ENCODE measurements around the gene NDUFS7. TPM values are rescaled to one million over a fixed set of nuclear protein-coding genes. Genes with fewer than 3 reads are reported as not detected.

NDUFS7 gene
- total RNA-seq = 100 to 1,000 TPM; 102 to 286 (median 150) TPM
- polyA plus RNA-seq = 100 to 1,000 TPM in 2 of 3 donors, 1 to 10 TPM in 1; 4.7 to 267 (median 134) TPM
- long read RNA-seq, donor 1, transcript NDUFS7-217 (1 exons, 3,743 nt) = minor isoform, 5 of 94 reads
- long read RNA-seq, donor 1, transcript NDUFS7-201 (8 exons, 1,039 nt) = major isoform, 68 of 94 reads
- long read RNA-seq, donor 1, partial matches to known transcripts = 20 of 94 reads
- long read RNA-seq, donor 1, other reads (novel, unspliced or antisense) = 0 of 94 reads
- long read RNA-seq, donor 2, transcript NDUFS7-217 (1 exons, 3,743 nt) = minor isoform, 5 of 75 reads
- long read RNA-seq, donor 2, transcript NDUFS7-201 (8 exons, 1,039 nt) = major isoform, 53 of 75 reads
- long read RNA-seq, donor 2, partial matches to known transcripts = 15 of 75 reads
- long read RNA-seq, donor 2, other reads (novel, unspliced or antisense) = 0 of 75 reads
- long read RNA-seq, donor 3, transcript NDUFS7-201 (8 exons, 1,039 nt) = major isoform, 48 of 55 reads
- long read RNA-seq, donor 3, partial matches to known transcripts = 5 of 55 reads
- long read RNA-seq, donor 3, other reads (novel, unspliced or antisense) = 0 of 55 reads
- long read RNA-seq, donor 4, transcript NDUFS7-201 (8 exons, 1,039 nt) = major isoform, 231 of 253 reads
- long read RNA-seq, donor 4, partial matches to known transcripts = 14 of 253 reads
- long read RNA-seq, donor 4, other reads (novel, unspliced or antisense) = 4 of 253 reads
- long read RNA-seq, donor 5, transcript NDUFS7-202 (7 exons, 2,818 nt) = minor isoform, 12 of 315 reads
- long read RNA-seq, donor 5, transcript NDUFS7-201 (8 exons, 1,039 nt) = major isoform, 256 of 315 reads
- long read RNA-seq, donor 5, partial matches to known transcripts = 28 of 315 reads
- long read RNA-seq, donor 5, other reads (novel, unspliced or antisense) = 14 of 315 reads
- long read RNA-seq, donor 6, transcript NDUFS7-201 (8 exons, 1,039 nt) = major isoform, 186 of 221 reads
- long read RNA-seq, donor 6, partial matches to known transcripts = 24 of 221 reads
- long read RNA-seq, donor 6, other reads (novel, unspliced or antisense) = 5 of 221 reads
- long read RNA-seq, donor 7, transcript NDUFS7-201 (8 exons, 1,039 nt) = major isoform, 29 of 42 reads
- long read RNA-seq, donor 7, transcript NDUFS7-217 (1 exons, 3,743 nt) = minor isoform, 5 of 42 reads
- long read RNA-seq, donor 7, partial matches to known transcripts = 5 of 42 reads
- long read RNA-seq, donor 7, other reads (novel, unspliced or antisense) = 0 of 42 reads
- long read RNA-seq, donor 8, transcript NDUFS7-201 (8 exons, 1,039 nt) = major isoform, 65 of 86 reads
- long read RNA-seq, donor 8, partial matches to known transcripts = 12 of 86 reads
- long read RNA-seq, donor 8, other reads (novel, unspliced or antisense) = 5 of 86 reads
- long read RNA-seq, donor 9, transcript NDUFS7-201 (8 exons, 1,039 nt) = major isoform, 52 of 63 reads
- long read RNA-seq, donor 9, partial matches to known transcripts = 5 of 63 reads
- long read RNA-seq, donor 9, other reads (novel, unspliced or antisense) = 0 of 63 reads
- long read RNA-seq, donor 10, transcript NDUFS7-201 (8 exons, 1,039 nt) = major isoform, 49 of 67 reads
- long read RNA-seq, donor 10, partial matches to known transcripts = 10 of 67 reads
- long read RNA-seq, donor 10, other reads (novel, unspliced or antisense) = 0 of 67 reads

DNA sequence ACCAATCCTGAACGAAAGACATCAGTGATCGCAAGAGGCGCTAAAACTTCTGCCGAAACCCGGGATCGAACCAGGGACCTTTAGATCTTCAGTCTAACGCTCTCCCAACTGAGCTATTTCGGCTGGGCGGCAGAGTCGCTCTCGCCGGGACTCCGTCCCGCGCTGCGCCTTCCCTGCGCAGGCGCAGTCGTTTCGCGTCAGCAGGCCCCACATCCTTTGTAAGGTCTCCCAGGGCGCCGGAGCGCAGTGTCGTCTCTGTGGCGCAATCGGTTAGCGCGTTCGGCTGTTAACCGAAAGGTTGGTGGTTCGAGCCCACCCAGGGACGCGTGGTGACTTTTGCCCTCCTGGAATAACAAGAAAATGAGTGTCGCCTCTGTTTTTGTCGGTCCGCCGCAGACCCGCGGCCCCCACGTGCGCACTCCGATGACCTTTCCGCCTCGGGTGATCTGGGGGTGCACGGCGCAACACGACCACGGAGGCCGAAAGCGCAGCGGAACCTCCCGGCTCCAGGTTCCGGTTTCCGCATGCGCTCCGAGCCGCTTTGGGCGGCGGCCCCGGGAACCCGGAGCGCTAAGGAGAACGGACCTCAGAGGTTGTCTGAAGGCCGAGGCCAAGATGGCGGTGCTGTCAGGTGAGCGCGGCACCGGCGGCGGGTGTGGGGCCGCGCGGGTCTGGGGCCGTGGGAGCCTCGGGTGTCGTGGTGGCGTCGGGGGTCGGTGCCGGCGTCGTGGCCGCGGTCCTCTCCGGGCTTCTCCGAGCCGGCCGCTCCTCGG lies at the start of gene NDUFS7:
TSS of gene NDUFS7 (plus strand) at position 596 of the 773 bp plus-strand sequence. CDS start at position 616, 20 bp downstream.
- Histone ChIP-seq H3K9me3 (replicated peaks in 1 of 3) (no peaks in the 10 kb centered on the region), H3K36me3 (replicated peaks in 1 of 2) (peaks cover 0 to 6% of the 10 kb centered on the region in 2 donors), H3K4me3 (peak within 1 kb of the TSS; percentile 12 to 87 (median 84)), H3K27me3 (no peaks in the 10 kb centered on the region), H3K4me1 (replicated peaks in 1 of 2) (peaks cover 28 to 35% of the 10 kb centered on the region in 2 donors), H3K27ac (peak within 1 kb of the TSS; percentile 67 to 91 (median 80))
- WGBS, 4 donors = 0 to 1% (median 0%) methylated on average over 37 to 90 of the region's 90 CpGs
- peak; percentile 90 to 95 (median 90) for DNase-seq
- intact Hi-C loops (cut with DNase I) = loop anchor here in 1 of 2 donors (10.0 kb wide), 1 partner anchor 99 kb away; the partner anchor contains the start of gene EFNA2
- TF ChIP-seq POLR2A (IDR thresholded peaks at IDR 0.05) = peak; percentile 32 to 45
- TF ChIP-seq, protein P1, sequence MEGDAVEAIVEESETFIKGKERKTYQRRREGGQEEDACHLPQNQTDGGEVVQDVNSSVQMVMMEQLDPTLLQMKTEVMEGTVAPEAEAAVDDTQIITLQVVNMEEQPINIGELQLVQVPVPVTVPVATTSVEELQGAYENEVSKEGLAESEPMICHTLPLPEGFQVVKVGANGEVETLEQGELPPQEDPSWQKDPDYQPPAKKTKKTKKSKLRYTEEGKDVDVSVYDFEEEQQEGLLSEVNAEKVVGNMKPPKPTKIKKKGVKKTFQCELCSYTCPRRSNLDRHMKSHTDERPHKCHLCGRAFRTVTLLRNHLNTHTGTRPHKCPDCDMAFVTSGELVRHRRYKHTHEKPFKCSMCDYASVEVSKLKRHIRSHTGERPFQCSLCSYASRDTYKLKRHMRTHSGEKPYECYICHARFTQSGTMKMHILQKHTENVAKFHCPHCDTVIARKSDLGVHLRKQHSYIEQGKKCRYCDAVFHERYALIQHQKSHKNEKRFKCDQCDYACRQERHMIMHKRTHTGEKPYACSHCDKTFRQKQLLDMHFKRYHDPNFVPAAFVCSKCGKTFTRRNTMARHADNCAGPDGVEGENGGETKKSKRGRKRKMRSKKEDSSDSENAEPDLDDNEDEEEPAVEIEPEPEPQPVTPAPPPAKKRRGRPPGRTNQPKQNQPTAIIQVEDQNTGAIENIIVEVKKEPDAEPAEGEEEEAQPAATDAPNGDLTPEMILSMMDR (IDR thresholded peaks at IDR 0.05) = peak in 4 of 6 experiments; percentile 43 to 67 (median 56)

DNA sequence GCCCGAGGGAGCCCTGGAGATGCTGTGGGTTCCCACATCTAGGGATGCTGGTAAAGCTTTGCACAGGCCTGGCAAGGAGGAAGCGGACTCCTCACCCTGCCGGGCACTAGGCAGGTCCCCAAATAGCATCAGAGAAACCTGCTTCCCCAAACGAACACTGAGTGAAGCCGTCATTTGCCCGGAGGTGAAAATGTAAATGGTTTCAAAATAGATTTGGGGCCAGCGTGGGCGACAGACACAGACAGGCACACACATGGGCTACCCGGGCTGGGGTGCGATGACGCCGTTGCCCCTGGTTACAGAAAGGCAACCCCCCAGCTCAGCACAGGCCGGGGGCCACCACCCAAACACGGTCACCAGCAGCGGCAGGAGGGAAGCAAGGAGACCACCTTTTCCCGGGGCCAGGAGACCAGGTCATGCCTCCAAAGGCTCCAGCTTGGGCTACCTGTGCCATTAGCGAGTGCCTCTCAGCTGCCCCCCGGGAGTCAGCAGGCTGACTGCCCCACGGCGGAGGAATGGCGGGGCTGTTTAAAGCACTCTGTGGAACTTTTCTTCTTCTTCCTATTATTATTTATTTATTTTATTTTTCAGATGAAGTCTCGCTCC lies 47.5 kb upstream of the NDUFS7 start:
- WGBS, 4 donors = 86 to 90% (median 87%) methylated on average over 18 to 22 of the region's 22 CpGs
- H3K27me3 ChIP-seq = no peaks in the 10 kb centered on the region
- H3K4me1 ChIP-seq (replicated peaks in 1 of 2) = no peaks in the 10 kb centered on the region
- DNase-seq = no peak
- H3K27ac ChIP-seq = no peak overlapping the region
- TF ChIP-seq, protein P1 (IDR thresholded peaks at IDR 0.05) = no peak
- TF ChIP-seq POLR2A (IDR thresholded peaks at IDR 0.05) = no peak
- intact Hi-C loops (cut with DNase I) = no loop called here
- H3K9me3 ChIP-seq (replicated peaks in 1 of 3) = no peaks in the 10 kb centered on the region
- no peak overlapping the region for H3K4me3 ChIP-seq
- no peaks in the 10 kb centered on the region for H3K36me3 ChIP-seq (replicated peaks in 1 of 2)
